ENCODE measurements around the gene LRRC14B. TPM values are rescaled to one million over a fixed set of nuclear protein-coding genes. Genes with fewer than 3 reads are reported as not detected.
"Not testable (repeated sequence)": the region's sequence is repeated elsewhere in the genome, so short reads cannot be mapped to it uniquely, and the experiment has no call there.

Gene LRRC14B
- total RNA-seq, 1 donor from 2014 or later, result not detected

DNA sequence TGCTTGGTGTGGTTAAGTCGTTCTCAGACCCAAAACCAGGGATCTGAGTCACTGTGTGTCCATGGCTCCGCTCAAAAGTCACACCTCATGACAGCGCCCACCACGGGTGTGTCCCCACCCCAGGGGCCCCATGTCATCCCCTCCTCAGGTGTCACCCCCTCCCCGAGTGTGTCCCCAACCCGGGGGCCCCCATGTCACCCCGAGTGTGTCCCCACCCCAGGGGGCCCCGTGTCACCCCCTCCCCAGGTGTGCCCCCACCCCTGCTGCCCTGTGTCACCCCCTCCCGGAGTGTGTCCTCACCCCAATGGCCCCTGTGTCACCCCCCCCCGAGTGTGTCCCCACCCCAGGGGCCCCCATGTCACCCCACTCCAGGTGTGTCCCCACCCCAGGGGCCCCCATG, 5.1 kb downstream of the LRRC14B start:
- H3K27ac Mint-ChIP-seq (ENCODE audit: unreplicated experiment), result peak overlapping the region; percentile 2
- H3K4me1 Mint-ChIP-seq (ENCODE audit: low read depth, unreplicated experiment), result peaks cover 7% of the 10 kb centered on the region
- H3K79me2 ChIP-seq (ENCODE audit: insufficient read depth, low read length), result peaks cover 3% of the 10 kb centered on the region
- no peak overlapping the region for H3K4me3 ChIP-seq (ENCODE audit: insufficient read depth, low read depth, low read length)
- H4K20me1 ChIP-seq (ENCODE audit: insufficient read depth, low read length), result peaks cover 19% of the 10 kb centered on the region
- DNase-seq (ENCODE audit: low read depth) (no peak), FAIRE-seq (no peak)
- peaks cover 7% of the 10 kb centered on the region for H3K36me3 Mint-ChIP-seq (ENCODE audit: low read depth, unreplicated experiment)
- peaks cover 7% of the 10 kb centered on the region for H3K27me3 ChIP-seq (ENCODE audit: insufficient read depth, low read length)
- no peak overlapping the region for H3K4me2 ChIP-seq (ENCODE audit: low read length)
- peaks cover 2% of the 10 kb centered on the region for H3K9me3 Mint-ChIP-seq (ENCODE audit: unreplicated experiment)
- H3K36me3 ChIP-seq (ENCODE audit: insufficient read depth, low read length), result no peaks in the 10 kb centered on the region
- peaks cover 3% of the 10 kb centered on the region for H3K4me1 ChIP-seq (ENCODE audit: insufficient read depth, low read length)
- no peak overlapping the region for H3K27ac ChIP-seq (ENCODE audit: low read depth, low read length)
- TF ChIP-seq, protein P1, sequence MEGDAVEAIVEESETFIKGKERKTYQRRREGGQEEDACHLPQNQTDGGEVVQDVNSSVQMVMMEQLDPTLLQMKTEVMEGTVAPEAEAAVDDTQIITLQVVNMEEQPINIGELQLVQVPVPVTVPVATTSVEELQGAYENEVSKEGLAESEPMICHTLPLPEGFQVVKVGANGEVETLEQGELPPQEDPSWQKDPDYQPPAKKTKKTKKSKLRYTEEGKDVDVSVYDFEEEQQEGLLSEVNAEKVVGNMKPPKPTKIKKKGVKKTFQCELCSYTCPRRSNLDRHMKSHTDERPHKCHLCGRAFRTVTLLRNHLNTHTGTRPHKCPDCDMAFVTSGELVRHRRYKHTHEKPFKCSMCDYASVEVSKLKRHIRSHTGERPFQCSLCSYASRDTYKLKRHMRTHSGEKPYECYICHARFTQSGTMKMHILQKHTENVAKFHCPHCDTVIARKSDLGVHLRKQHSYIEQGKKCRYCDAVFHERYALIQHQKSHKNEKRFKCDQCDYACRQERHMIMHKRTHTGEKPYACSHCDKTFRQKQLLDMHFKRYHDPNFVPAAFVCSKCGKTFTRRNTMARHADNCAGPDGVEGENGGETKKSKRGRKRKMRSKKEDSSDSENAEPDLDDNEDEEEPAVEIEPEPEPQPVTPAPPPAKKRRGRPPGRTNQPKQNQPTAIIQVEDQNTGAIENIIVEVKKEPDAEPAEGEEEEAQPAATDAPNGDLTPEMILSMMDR (IDR thresholded peaks at IDR 0.05; ENCODE audit: insufficient read depth, low read depth, low read length), result no peak
- TF ChIP-seq EZH2 (IDR thresholded peaks at IDR 0.05; ENCODE audit: insufficient read depth, low read length), result no peak
- no peak overlapping the region for H2AFZ ChIP-seq (ENCODE audit: low read depth, low read length)
- no peak overlapping the region for H3K4me3 Mint-ChIP-seq (ENCODE audit: unreplicated experiment)
- H3K27me3 Mint-ChIP-seq (ENCODE audit: low read depth, unreplicated experiment), result peaks cover 1% of the 10 kb centered on the region
- H3K9me3 ChIP-seq (ENCODE audit: insufficient read depth, low read depth, low read length), result no peaks in the 10 kb centered on the region
- no peak overlapping the region for H3K9ac ChIP-seq (ENCODE audit: low read length)

DNA sequence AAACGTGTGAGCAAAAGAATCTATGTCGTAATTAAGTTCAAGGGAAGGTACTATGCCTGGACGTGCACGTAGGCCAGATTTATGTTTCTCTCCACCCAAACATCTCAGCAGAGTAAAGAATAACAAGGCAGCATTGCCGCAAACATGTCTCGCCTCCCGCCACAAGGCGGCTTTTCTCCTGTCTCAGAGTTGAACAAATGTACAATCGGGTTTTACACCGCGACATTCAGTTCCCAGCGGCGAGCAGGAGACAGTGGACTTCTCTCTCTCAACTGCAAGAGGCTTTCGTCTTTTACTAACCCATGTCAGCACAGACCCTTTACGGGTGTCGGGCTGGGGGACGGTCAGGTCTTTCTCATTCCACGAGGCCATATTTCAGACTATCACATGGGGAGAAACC, 5.7 kb downstream of the LRRC14B start:
- H3K4me3 Mint-ChIP-seq (ENCODE audit: unreplicated experiment); H3K36me3 ChIP-seq (ENCODE audit: insufficient read depth, low read length); H3K9me3 ChIP-seq (ENCODE audit: insufficient read depth, low read depth, low read length); H3K79me2 ChIP-seq (ENCODE audit: insufficient read depth, low read length); DNase-seq (ENCODE audit: low read depth); H3K9me3 Mint-ChIP-seq (ENCODE audit: unreplicated experiment); H3K9ac ChIP-seq (ENCODE audit: low read length); H3K27me3 ChIP-seq (ENCODE audit: insufficient read depth, low read length); H3K27me3 Mint-ChIP-seq (ENCODE audit: low read depth, unreplicated experiment); H3K4me1 ChIP-seq (ENCODE audit: insufficient read depth, low read length); H3K27ac Mint-ChIP-seq (ENCODE audit: unreplicated experiment); H3K27ac ChIP-seq (ENCODE audit: low read depth, low read length); H3K4me3 ChIP-seq (ENCODE audit: insufficient read depth, low read depth, low read length); H3K36me3 Mint-ChIP-seq (ENCODE audit: low read depth, unreplicated experiment); FAIRE-seq: not testable (repeated sequence)
- Histone ChIP-seq H4K20me1 (ENCODE audit: insufficient read depth, low read length) (peaks cover 25% of the 10 kb centered on the region), H2AFZ (ENCODE audit: low read depth, low read length) (peak overlapping the region; percentile 34), H3K4me2 (ENCODE audit: low read length) (peak overlapping the region; percentile 72)
- peaks cover 11% of the 10 kb centered on the region for H3K4me1 Mint-ChIP-seq (ENCODE audit: low read depth, unreplicated experiment)
- TF ChIP-seq, protein P1 (IDR thresholded peaks at IDR 0.05; ENCODE audit: insufficient read depth, low read depth, low read length), result peak; percentile 17

DNA sequence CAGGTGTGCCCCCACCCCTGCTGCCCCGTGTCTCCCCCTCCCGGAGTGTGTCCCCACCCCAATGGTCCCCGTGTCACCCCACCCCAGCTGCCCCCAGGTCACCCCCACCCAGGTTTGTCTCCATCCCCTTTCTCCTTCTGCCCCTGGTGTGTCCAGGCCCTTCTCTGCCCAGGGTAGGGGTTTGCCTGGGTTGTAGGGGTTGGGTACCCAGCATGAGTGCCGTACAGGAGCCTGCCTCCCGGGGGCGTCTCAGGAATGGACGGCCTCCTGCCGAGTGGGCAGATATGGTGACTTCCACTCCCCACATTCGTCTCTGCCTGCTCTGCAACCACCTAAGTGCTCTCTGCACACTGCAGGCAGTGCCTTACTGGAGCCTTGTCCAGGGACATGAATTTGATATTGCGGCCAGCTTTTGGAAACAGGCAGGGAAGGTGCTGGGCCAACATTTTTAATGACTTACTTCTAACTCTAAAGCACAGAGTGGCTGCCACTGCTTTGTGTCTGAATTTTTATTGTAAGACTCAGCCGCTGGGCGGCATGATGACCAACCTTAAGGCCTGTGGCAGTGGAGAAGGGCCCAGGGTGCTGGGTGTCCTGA, 6.7 kb downstream of the LRRC14B start:
- H3K36me3 ChIP-seq (ENCODE audit: insufficient read depth, low read length), result no peaks in the 10 kb centered on the region
- Mint-ChIP-seq H3K27ac (ENCODE audit: unreplicated experiment) (no peak overlapping the region), H3K9me3 (ENCODE audit: unreplicated experiment) (peaks cover 2% of the 10 kb centered on the region), H3K4me3 (ENCODE audit: unreplicated experiment) (no peak overlapping the region), H3K4me1 (ENCODE audit: low read depth, unreplicated experiment) (peaks cover 11% of the 10 kb centered on the region), H3K27me3 (ENCODE audit: low read depth, unreplicated experiment) (peaks cover 1% of the 10 kb centered on the region), H3K36me3 (ENCODE audit: low read depth, unreplicated experiment) (peaks cover 6% of the 10 kb centered on the region)
- H3K27me3 ChIP-seq (ENCODE audit: insufficient read depth, low read length), result no peaks in the 10 kb centered on the region
- H2AFZ ChIP-seq (ENCODE audit: low read depth, low read length), result no peak overlapping the region
- peaks cover 3% of the 10 kb centered on the region for H3K79me2 ChIP-seq (ENCODE audit: insufficient read depth, low read length)
- H3K4me3 ChIP-seq (ENCODE audit: insufficient read depth, low read depth, low read length), result no peak overlapping the region
- DNase-seq (ENCODE audit: low read depth), result no peak
- H3K4me2 ChIP-seq (ENCODE audit: low read length), result no peak overlapping the region
- no peak overlapping the region for H3K27ac ChIP-seq (ENCODE audit: low read depth, low read length)
- no peaks in the 10 kb centered on the region for H3K9me3 ChIP-seq (ENCODE audit: insufficient read depth, low read depth, low read length)
- peaks cover 25% of the 10 kb centered on the region for H4K20me1 ChIP-seq (ENCODE audit: insufficient read depth, low read length)
- H3K9ac ChIP-seq (ENCODE audit: low read length), result no peak overlapping the region
- no peak for FAIRE-seq
- TF ChIP-seq, protein P1 (IDR thresholded peaks at IDR 0.05; ENCODE audit: insufficient read depth, low read depth, low read length), result no peak
- no peak for TF ChIP-seq EZH2 (IDR thresholded peaks at IDR 0.05; ENCODE audit: insufficient read depth, low read length)
- no peaks in the 10 kb centered on the region for H3K4me1 ChIP-seq (ENCODE audit: insufficient read depth, low read length)
